ENCODE data around the gene AKT2.

AKT2 gene

DNA sequence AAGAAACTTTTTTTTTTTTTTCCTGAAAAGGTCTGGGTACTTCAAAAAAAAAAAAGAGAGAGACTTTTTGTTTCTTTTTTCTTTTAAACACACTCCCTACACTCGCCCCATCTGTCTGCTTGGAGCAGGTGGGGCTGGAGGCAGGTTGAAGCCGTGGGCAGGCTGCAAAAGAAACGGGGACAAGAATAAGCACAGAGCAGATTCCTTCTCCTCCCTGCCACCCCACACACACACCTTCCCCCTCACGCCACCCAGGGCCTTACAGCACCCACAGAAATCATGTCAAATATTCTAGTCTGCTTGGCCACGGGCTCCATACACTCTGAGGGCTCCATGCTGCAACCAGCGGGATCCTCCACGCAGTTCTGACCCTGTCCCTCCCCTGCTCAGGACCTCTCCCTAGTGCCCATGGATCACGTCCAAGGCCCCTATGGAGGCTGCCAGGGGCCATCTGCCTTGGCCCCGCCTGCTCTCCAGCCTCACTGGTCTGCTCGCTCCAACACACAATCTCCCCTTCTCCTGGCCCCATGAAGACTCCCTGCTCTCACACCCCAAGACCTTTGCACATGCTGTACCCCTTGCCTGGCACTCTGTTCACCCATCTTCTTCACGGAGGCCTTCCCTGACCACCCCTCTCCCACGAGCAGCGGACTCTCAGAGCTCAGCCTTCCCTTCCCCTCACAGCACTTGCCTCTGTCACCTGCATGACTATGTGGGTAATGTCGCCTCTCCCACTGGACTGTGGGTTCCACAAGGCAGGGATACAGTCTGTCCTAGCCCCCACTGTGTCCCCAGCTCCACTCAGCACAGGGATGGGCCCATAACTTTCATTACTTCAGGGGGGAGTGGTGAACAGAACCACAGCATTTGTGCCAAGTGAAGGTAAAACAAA, 11.4 kb downstream of the AKT2 start:
- no peak for DNase-seq (ENCODE audit: low read depth)

GRCh38 chr19:40272261-40272660, 12.9 kb downstream of the AKT2 start:
- DNase-seq (ENCODE audit: low read depth): no peak

GRCh38 chr19:40271706-40272105, 13.4 kb downstream of the AKT2 start:
- DNase-seq (ENCODE audit: low read depth): no peak

GRCh38 chr19:40270362-40271089, 14.6 kb downstream of the AKT2 start:
- no peak for DNase-seq (ENCODE audit: low read depth)

DNA sequence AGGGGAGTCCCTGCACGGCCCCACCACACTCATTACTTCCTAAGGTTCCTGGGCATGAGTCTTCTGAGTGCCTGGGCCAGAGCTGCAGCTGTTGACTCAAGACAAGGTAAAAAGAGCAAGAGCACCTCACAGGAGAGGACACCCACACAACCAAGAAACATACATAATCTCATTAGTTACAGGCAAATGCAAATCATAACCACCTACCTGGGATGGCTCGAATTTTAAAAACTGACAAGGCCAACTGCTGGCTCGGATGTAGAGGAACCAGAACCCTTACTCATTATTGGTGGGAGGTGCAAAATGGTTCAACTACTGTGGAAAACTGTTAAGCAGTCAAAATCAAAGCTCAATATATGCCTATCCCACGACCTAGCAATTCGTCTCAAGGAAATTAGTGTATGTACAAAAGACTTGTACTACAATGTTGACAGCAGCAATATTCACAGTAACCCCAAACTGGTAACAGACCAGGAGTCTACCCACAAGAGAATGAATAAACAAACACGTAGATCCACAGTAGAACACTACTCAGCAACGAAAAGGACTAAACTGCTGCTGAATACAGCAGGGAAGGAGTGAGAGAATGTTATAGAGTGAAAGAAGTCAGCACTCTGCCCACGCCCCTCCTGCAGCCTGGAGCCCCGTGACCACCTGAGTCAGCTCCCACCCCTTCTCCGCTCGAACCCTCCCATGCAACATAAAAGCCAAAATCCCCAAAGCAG, 15.8 kb downstream of the AKT2 start:
- no peak for DNase-seq (ENCODE audit: low read depth)

GRCh38 chr19:40267601-40267997, 17.5 kb downstream of the AKT2 start:
- DNase-seq (ENCODE audit: low read depth): no peak

DNA sequence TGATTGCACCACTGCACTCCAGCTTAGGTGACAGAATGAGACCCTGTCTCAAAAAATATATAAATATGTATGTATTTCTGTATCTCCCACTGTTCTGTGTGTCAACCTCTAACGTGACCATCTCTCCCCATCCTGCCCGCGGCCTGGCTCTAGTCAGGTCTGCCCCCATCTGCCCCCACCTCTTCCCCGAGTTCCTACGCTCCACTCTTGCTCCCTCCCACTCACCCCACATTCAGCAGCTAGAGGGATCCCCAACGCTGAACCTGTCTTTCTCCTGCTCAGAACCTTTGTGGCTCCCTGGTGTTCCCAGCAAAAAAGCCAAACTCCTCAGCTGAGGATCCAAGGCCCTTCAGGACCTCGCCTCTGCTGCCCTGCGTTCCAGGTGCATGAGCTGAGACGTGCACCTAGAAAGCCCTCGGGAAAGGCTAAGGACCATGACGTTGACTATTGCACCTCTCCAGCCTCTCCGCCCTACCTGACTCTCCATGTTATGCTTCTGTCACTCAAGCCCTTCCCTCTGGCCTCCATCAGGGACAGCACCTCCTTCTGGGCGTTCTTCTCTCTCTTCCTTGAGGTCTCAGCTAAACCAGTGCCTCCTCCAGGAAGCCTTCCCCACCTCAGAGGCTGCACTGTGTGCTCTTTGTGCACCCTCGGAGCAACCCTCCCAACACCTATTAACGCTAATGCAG, 18.1 kb downstream of the AKT2 start:
- no peak for DNase-seq (ENCODE audit: low read depth)

DNA sequence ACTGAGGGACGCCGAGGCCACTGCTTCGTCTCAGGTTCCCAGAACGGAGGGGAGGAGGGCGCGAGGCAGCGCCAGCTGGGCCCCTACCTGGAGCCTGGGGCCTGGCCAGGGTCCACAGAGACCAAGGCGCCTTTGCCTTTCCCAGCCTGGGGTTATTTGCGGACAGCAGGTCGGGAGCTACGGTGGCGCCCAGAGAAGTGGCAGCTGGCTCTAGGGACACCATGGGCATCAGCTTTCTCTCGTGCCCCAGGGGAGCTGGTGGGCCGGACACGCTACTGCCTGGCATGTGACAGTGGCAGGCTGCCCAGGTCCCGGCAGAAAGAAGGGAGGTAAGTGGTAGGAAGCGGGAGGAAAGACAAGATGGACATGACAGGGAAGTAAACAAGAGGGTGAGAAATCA, 19.0 kb downstream of the AKT2 start:
- no peak for DNase-seq (ENCODE audit: low read depth)

- DNase-seq (ENCODE audit: low read depth): no peak
Measured at GRCh38 chr19:40265763-40266099, 19.4 kb downstream of the AKT2 start.

- DNase-seq (ENCODE audit: low read depth): no peak
Measured at GRCh38 chr19:40265055-40265762, 19.9 kb downstream of the AKT2 start.

GRCh38 chr19:40264314-40265054, 20.7 kb downstream of the AKT2 start:
- no peak for DNase-seq (ENCODE audit: low read depth)

- no peak for DNase-seq (ENCODE audit: low read depth)
Measured at GRCh38 chr19:40263440-40264313, 21.5 kb downstream of the AKT2 start.

GRCh38 chr19:40262422-40262821, 22.7 kb downstream of the AKT2 start:
- no peak for DNase-seq (ENCODE audit: low read depth)

DNA sequence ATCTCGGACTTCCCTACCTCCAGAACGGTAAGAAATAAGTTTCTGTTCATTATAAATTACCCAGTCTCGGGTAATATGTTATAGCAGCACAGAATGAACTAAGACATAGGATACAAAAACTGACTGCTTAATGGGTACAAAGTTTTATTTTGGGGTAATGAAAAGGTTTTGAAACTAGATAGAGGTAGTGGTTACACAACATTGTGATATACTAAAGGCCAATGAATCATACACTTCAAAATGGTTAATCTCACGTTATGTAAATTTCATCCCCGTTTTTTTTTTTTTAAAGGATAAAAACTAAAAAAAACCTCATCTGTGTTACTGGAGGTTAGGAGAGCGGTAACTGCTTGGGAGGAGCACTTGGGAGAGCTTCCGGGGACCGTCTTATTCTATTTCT, 23.5 kb downstream of the AKT2 start:
- no peak for DNase-seq (ENCODE audit: low read depth)

DNA sequence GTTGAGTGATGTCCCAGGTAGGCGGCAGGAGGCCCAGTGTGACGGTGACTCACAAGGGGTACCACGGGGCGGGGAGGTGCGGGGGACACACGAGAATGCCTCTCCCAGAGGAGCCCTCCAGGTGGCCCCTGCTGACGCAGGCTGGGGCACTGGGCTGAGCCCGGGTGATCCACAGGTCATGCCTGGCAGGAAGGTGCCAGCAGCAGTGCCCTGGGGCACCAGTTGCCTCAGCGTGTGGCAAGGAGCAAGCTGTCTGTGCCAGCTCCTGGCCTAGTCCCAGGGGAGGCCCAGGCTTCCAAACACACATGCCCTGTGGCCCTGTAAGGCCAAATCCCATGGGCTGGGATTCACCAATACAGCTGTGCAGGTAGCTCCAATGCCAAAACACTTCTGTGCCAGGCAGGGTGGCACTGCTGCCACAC, 28.0 kb downstream of the AKT2 start:
- no peak for DNase-seq (ENCODE audit: low read depth)

- DNase-seq (ENCODE audit: low read depth): no peak
Measured at GRCh38 chr19:40256512-40256911, 28.6 kb downstream of the AKT2 start.

DNA sequence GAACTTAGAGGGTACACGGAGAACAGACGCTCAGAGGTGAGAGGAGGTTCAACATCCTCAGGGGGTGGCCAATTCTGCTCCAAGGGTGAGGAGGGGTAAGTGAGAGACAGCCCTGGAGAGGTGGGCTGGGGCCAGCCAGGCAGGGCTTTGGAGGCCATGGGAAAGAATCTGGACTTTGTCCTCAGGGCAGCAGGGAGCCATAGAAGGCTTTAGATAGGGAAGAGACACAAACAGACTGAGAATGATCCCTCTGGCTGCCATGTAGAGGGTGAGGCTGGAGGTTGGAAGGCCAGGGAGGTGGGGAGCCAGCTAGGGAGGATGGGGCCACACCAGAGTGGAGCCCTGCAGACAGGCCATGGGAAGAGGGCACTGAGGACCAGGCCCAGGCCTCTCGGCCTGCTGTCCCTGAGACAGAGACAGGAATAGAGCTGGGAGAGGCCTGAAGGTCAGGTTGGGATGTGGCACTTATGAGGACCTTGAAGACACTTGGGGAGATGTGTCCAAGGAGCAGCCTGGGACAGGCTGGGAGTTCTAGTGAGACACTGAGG, 29.5 kb downstream of the AKT2 start:
- no peak for DNase-seq (ENCODE audit: low read depth)

DNA sequence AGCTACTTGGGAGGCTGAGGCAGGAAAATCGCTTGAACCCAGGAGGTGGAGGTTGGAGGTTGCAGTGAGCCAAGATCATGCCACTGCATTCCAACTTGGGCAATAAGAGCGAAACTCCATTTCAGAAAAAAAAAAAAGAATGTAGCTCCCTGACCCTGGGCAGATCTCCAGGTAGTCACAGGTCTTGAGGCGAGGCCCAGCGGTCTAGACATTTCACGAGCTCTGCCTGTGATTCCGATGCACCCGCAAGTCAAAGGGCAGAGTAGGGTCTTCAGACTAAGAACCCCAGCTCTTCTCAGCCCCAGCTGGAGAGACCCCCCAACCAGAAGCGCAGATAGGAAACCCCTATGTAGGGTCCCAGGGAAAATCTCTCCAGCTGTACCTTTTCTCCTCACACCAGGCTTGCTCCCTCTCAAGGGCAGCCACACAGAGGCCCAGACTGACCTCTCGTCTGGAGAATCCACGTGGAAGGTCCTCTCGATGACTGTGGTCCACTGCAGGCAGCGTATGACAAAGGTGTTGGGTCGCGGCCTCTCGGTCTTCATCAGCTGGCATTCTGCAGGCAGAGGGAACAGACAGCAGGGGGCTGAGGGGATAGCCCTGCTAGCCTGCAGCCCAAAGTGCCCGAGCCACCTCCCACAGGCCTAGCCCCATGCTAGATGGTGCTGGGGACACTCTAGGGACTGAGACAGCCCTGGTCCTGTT, 30.3 kb downstream of the AKT2 start:
- no peak for DNase-seq (ENCODE audit: low read depth)

- no peak for DNase-seq (ENCODE audit: low read depth)
Measured at GRCh38 chr19:40253611-40254092, 31.5 kb downstream of the AKT2 start.

Data from stimulated activated CD8-positive, alpha-beta memory T cell treated with anti-CD3 and anti-CD28 coated beads, Interleukin-15, amount 100 ng/mL, for 24 hours (primary cell).